HuH-7.5 (cell line): ENCODE results near the gene PRXL2B.
"Not testable (repeated sequence)": the region's sequence is repeated elsewhere in the genome, so short reads cannot be mapped to it uniquely, and the experiment has no call there.

Source experiments
- DNase-seq: peaks from one replicate; pipeline ENCODE4 v3.0.0; 2011; ENCODE audit warnings: low spot score

The PRXL2B gene

DNA sequence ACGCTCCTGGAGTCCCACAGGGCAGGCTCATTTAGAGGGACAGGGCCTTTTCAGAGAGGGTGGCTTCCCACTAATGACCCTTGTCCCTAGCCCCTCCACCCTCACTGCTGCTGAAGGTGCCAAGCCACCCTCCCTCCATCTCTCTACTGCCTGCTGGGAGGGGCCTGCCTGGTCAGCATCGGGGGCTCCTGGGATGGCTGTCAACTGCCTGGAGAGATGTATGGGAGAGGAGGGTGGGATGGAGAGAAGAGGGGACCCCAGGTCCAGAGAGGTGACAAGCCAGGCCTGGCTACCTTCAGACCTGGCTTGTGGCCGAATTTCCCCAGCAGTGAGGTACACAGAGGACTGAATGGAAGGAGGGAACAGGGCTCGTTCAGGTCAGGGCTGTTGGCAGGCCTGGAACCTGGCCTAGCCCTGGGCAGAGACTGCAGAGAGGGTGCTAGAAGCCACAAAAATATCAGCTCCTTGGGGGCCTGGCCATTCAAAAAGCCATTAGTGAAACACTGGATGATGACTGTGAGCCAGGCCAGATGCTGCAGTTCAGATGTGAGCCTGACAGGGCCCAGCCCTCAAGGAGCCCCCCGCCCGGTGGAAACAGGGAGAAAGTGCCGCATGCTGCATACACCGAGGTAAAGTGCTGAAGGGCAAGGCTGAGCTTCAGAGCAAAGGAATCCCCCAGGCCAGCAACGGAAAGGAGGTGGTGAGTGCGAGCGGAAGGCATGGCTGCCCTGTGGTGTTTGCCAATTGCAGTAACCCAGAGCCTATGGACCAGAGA is 26.2 kb downstream of the PRXL2B start:
- DNase-seq = no peak

DNA sequence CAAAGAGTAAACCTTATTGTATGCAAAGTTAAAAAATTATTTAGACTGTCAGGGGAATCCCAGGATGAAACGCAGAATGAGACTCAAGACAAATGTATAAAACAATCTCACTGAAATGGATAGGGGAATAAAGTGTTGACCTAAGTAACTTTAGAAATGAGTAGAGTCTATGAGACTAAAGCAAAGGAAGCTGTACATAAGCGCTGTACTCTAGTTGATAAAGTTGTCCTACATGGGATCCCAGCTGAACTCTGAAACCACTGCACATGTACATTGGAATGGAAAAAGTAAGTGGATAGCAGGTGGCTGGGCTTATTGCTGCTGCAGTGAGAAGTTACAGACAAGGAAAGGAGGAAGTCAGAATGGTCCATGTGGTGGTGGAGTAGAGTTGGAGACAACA is 27.6 kb downstream of the PRXL2B start:
- no peak for DNase-seq

DNA sequence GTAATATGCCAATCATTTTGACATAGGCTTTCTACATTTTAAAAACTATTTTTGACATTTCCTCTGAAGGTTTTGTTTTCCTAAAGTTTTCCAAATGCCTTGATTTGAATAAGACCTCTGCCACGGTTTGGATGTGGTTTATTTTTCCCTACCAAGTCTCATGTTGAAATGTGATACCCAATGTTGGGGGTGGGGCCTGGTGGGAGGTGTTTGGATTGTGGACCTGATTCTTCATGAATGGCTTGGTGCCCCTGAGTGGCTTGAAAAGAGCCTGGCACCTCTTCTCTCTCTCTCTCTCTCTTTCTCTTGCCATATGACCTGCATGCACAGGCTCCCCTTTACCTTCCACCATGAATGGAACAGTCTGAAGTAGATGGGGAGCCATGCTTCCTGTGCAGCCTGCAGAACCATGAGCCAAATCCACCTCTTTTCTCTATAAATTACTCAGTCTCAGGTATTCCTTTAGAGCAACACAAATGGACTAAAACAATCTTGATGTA is 31.4 kb downstream of the PRXL2B start:
- DNase-seq = no peak

GRCh38 chr1:2623571-2624337 is 37.2 kb downstream of the PRXL2B start:
- DNase-seq = no peak

DNA sequence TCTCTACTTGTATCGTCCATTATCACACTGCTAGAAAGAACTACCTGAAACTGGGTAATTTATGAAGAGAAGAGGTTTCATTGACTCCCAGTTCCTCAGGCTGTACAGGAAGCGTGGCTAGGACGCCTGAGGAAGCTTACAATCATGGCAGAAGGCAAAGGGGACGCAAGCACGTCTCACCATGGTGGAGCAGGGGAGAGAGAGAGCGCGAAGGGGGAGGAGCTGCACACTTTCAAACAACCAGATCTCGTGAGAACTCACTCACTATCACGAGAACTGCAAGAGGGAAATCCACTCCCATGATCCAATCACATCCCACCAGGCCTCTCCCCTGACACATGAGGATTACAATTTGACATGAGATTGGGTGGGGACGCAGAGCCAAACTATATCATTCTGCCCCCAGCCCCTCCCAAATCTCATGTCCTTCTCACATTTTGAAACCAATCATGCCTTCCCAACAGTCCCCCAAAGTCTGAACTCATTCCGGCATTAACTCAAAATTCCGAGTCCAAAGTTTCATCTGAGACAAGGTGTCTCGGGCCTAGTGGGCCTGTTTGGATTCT is 38.2 kb downstream of the PRXL2B start:
- no peak for DNase-seq

DNA sequence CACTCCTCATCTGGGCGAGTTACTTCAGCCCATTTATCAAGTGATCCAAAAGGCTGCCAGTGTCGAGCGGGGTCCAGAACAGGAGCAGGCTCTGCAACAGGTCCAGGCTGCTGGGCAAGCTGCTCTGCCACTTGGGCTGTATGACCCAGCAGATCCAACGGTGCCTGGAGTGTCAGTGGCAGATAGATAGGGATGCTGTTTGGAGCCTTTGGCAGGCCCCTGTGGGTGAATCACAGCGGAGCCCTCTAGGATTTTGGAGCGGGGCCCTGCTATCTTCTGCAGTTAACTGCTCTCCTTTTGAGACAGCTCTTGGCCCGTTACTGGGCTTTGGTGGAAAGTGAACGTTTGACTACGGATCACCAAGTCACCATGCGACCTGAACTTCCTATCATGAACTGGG is 38.7 kb downstream of the PRXL2B start:
- no peak for DNase-seq

GRCh38 chr1:2625748-2626147 is 39.2 kb downstream of the PRXL2B start:
- DNase-seq = not testable (repeated sequence)

DNA sequence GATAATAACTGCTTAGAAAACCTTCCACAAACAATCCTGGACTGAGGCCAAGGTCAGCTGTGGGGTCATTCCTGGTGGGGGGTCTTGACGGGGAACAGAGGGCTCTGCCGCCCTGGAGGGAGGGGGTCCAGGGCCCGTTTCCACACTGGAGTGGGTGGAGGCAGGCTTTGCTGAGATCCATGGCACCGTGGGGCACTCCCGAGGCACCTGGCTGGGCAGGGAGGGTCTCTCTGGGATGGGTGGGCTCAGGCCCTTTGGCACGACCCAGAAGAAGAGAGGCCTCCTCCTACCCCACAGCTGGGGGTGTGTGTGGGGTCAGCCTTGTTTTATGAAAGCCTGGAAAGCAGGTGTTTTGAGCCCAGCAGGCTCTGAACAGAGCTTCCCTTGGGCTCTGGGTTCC is 41.2 kb downstream of the PRXL2B start:
- DNase-seq = no peak

GRCh38 chr1:2628191-2628932 is 41.8 kb downstream of the PRXL2B start:
- no peak for DNase-seq

DNA sequence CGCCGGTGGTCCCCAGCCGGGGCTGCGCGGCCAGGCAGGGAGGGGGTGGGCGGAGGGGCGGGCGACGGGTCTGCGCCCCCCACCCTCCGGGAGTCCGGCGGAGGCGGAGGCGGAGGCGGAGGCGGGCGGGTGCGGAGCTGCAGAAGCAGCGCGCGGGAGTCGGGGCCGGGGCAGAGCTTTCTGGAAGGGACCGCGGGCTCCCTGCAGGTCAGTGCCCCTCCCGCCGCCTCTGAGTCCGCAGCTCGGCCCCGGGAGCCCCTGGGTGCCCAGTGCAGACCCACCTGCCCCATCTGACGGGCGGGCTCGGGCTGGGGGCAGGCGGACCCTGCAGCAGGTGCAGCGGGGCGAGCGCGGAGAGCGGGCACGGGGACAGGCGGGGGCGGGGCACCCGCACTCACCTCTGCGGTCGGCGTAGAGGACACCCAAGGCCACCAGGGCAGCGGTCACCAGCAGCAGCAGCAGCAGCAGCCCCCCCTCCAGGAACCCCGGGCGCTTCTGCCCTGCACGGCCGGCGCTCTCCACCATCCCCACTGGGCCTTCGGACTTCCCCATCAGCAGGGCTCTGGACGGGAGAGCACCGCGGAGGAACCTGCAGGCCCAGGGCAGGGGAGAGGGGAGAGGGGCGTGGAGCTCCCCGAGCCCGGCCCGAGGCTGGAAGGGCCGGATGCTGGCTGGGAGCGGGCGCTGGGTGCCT is 42.5 kb downstream of the PRXL2B start:
- DNase-seq = no peak

DNA sequence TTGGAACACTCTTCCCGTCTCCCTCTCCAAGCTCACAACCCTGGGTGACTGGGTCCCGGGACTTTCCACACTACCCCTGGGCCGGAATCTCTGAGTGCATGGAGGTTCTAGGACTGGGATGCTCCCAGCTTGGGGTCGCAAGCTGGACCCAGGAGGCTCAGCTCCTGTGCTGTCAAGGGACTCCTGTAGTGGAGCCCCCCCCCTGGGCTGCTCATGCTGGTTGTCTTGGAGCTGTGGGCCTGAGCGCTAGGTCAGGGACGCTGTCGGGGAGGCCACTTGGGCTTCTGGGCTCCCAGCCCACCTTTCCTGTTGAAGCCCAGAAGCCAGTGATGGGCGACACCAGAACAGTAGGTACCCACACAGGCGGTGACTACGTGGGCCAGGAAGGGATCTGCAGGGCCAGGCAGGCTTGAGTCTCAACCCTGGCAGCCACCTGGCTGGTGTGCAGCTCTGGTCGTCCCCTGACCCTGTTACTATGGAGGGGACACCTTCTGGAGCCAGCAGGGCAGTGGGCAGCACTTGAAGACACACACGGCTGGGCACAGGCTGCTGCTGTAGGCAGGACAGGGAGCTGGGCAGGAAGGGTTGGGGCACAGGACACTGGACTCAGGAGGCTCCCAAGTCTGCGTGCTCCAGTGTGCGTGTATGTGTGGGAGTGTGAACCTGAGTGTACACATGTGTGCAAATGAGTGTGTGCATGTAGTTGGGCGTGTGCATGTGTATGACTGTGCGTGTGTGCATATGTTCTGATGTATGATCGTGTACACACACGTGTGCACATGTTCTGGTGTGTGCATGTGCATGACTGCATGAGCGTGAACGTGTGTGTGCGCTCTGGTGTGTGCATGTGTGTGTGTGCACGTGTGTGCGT is 43.3 kb downstream of the PRXL2B start:
- no peak for DNase-seq

GRCh38 chr1:2630498-2631135 is 44.0 kb downstream of the PRXL2B start:
- DNase-seq = no peak

DNA sequence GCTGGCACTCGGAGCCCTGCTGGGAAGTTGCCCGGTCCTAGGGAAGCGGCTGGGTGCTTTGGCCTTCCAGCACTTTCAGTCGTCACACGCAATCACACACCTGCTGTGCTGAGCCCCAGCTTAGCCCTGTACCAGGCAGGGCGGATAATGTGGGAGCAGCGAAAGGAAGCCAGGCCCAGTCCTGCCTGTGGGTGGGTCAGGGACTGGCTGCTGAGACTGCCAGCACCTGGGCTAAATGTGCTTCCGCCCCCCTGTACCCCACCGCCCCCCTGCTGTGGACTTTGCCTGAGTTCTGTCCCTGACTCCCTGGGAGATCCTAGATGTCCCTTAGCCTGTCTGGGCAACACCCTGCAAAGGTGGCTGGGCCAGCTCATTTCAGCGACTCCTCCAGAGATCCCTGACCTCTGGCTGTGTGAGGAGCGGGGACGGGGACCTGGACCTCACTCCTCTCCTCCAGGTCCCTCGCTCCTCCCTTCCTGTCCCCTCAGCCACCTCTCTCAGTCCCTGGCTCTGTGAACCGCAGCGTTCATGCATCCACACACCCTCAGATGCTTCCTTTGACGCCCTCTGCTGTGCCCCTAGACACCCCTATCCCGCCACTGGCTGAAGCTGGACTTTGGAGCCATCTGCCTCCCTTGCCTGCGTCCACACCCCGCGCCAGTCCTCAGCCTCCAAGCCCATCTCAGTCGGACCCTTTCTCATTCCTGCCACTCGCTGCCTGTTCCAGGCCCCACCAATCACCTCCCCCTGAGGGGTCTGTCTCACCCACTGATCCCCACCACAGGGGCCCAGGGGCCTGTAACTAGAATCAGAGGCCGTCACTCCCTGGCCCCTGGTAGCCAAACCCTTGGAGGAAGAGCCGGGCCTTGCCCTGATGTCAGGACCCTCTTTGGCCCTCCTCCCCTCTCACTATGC is 44.8 kb downstream of the PRXL2B start:
- no peak for DNase-seq

DNA sequence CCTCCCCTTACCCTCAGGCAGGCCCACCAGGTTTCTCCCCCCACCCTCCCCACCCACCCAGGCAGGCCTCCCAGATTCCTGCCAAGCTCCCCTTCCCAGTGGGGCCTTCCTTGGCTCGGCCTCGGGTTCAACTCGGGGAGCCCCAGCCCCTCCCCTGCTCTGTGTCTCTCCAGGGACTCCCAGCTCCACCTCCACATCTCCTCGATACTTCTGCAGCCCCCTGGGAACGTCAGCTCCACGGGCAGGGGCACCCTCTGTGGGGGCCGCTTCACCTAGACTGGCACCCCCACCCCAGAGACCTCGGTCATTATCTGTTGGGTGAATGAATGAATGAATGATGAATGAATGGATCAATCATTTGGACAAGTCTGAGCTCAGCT is 45.5 kb downstream of the PRXL2B start:
- DNase-seq = no peak

DNA sequence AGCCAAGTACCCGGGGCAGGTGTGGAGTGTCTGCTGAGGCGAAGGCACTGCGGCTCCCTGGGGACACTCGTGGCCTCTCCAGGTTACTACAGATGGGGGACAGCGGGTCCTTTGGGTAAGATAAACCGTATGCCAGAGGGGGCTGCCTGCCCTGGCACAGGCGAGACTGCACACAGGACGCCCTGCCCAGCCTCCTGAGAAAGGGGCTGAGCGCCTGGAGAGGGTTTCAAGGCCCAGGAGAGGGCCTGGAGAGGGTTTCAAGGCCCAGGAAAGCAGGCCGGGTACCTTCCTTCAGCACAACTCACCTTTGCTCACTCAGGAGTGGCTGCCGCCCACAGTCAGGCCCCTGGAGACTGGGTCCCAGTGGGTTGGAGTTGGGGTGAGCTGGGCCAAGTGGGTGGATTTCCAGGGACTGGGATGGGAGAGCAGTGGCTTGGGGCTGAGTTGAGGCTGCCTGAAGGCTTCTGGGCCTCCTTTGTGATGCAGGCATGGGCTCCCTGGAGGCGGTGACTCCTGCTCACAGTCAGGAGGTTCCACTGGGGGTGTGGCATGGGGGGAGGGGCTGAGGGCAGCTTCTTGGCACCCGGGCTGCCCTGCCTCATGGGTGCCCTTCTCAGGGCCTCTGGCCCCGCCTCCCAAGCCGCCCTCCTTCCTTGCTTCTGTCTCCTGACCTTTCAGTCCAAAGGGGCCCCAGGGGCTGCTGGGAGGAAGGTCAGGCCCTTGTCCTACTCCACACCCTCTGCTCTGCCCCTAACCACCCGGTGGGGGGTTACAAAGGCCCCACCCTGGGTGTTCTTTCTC is 46.2 kb downstream of the PRXL2B start, which contains the start of gene MMEL1:
Gene MMEL1 (minus strand): TSS at position 456 of the 801 bp plus-strand sequence. CDS start 3,532 bp downstream, outside the sequence.
- no peak for DNase-seq

DNA sequence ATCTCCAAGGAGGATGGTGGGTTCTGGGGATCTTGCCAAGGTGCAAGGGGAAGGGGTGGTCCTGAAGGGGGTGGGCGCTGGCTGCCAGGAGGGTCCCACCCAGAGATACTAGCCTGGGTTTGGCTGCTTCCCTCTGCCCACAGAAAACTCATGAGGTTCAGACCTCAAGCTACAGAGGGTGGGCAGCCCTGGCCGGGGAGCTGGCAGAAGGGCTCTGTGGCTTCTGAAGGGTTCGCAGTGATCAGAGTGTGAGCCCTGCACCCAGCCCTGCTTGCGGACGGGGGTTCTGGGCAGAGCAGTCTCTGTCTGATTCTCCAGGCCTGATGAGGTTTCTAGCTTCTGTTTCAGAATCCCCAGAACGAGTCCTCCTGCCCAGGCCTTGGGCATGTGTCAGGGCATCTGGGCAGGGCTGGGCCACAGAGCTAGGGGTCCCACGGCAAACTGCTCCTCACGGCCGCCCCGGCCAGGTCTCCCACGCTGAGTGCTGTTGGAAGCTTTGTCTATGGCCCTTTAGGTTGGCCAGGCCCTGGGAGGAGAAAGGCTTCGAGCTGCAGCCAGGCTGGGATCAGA is 46.9 kb downstream of the PRXL2B start:
- DNase-seq = no peak

DNA sequence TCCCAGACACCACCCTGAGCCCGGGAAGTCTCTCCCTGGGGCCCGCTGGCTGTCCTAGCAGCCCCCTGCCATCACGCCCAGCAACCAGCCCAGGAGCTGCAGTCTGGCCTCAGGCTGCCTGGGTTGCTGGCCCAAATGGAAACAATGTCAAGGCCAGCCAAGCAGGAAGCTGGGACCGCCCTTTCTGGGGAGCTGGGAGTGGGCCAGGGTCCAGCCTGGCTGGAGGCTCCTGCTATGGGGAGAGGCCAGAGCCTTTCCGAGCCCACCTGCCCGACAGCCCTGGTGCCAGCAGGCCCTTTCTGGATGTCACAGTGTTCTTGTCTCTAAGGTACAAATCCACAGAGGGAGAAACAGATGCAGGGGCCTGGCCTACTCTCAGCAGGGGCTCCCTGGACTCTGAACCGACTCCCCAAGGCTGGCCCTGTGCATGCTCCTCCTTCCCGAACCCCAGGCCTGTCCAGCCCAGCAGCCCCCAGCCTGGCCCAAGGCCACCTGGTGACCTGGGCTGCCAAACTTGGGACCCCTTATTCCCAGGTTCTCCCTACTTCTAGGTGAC is 47.4 kb downstream of the PRXL2B start:
- no peak for DNase-seq
